HepG2 (cell line): ENCODE results near the gene AMOTL2. TPM values are rescaled to one million over a fixed set of nuclear protein-coding genes. Genes with fewer than 3 reads are reported as not detected.

ENCODE experiments used
- AGO2 ChIP-seq: fragments of 200-400 bp; formaldehyde crosslinking; optimal IDR thresholded peaks from 2 replicates; pipeline ENCODE3; 2017; ENCODE audit warnings: mild to moderate bottlenecking, low read depth, low read length, moderate library complexity
- ARNTL ChIP-seq: sonication (generic); formaldehyde crosslinking; IDR thresholded peaks from 2 replicates; pipeline ENCODE4 v1.4.0; 2020; ENCODE audit warnings: mild to moderate bottlenecking, missing genetic modification reagents
- BRCA1 ChIP-seq: sonication (generic); formaldehyde crosslinking; IDR thresholded peaks from 2 replicates; pipeline ENCODE4 v1.4.0; 2020; ENCODE audit warnings: missing genetic modification reagents
- DPF2 ChIP-seq: sonication (generic); formaldehyde crosslinking; IDR thresholded peaks from 2 replicates; pipeline ENCODE4 v1.4.0; 2020; ENCODE audit warnings: mild to moderate bottlenecking, low read depth, missing genetic modification reagents, borderline replicate concordance
- ETV6 ChIP-seq: sonication (generic); formaldehyde crosslinking; conservative IDR thresholded peaks from 2 replicates; pipeline ENCODE4 v1.4.0; 2020; ENCODE audit warnings: missing genetic modification reagents
- HDAC6 ChIP-seq: fragments of 200-600 bp; sonication (generic); IDR thresholded peaks from 2 replicates; pipeline ENCODE4 v1.7.0; 2017; ENCODE audit warnings: mild to moderate bottlenecking, antibody characterized with exemption, low read length, low read depth
- MAFK ChIP-seq, 2 experiments: IDR thresholded peaks in 1 of 2; conservative IDR thresholded peaks in 1 of 2; 2 replicates each; pipeline ENCODE4 v1.6.1; 2011; ENCODE audit warnings: improper control_type of control experiment in 2 of 2, low read length in 2 of 2
- MBNL3 ChIP-seq: fragments of 250-450 bp; sonication (Bioruptor Pico); conservative IDR thresholded peaks from 2 replicates; pipeline ENCODE4 v1.8.0; 2022; ENCODE audit warnings: mild to moderate bottlenecking, inconsistent platforms
- NCOR1 ChIP-seq: fragments of 200-600 bp; sonication (generic); IDR thresholded peaks from 2 replicates; pipeline ENCODE4 v1.7.0; 2017; ENCODE audit warnings: antibody characterized with exemption, low read length, borderline replicate concordance
- NR2C2 ChIP-seq: sonication (generic); formaldehyde crosslinking; IDR thresholded peaks from 2 replicates; pipeline ENCODE4 v1.4.0; 2020; ENCODE audit warnings: missing genetic modification reagents, mild to moderate bottlenecking, moderate library complexity, borderline replicate concordance
- PHF20 ChIP-seq: sonication (generic); formaldehyde crosslinking; IDR thresholded peaks from 2 replicates; pipeline ENCODE4 v1.5.0; 2020; ENCODE audit warnings: mild to moderate bottlenecking, missing genetic modification reagents
- SIX4 ChIP-seq: sonication (generic); formaldehyde crosslinking; IDR thresholded peaks from 2 replicates; pipeline ENCODE4 v1.4.0; 2020; ENCODE audit warnings: missing genetic modification reagents
- SMAD1 ChIP-seq: sonication (generic); formaldehyde crosslinking; IDR thresholded peaks from 2 replicates; pipeline ENCODE4 v1.4.0; 2020; ENCODE audit warnings: missing genetic modification reagents, low read depth, mild to moderate bottlenecking, borderline replicate concordance
- SP5 ChIP-seq: IDR thresholded peaks from 2 replicates; pipeline ENCODE4 v1.6.1; 2016; ENCODE audit warnings: low read depth, borderline replicate concordance
- ZBTB7B ChIP-seq: sonication (generic); formaldehyde crosslinking; IDR thresholded peaks from 2 replicates; pipeline ENCODE4 v1.4.0; 2020; ENCODE audit warnings: missing genetic modification reagents
- ZNF724P ChIP-seq: sonication (generic); formaldehyde crosslinking; IDR thresholded peaks from 2 replicates; pipeline ENCODE4 v1.8.0; 2022; ENCODE audit warnings: missing genetic modification reagents, borderline replicate concordance
- polyA plus RNA-seq, 8 experiments: library from polyadenylated mRNA; depleted of rRNA in 3 of 8; stranded (reverse) in 7 of 8; unstranded in 1 of 8; fragments of >200 nt; fragmentation: Illumina TruSeq in 4 of 8; extraction: Trizol in 4 of 8; gene quantifications; 2 replicates each; pipeline versions ENCODE4 v1.2.1 to v1.2.3, GENCODE V29; 2011 to 2016; ENCODE audit warnings: low read depth in 4 of 8, missing spikeins in 1 of 8, mixed read lengths in 1 of 8; ENCODE audit not compliant: insufficient read depth in 1 of 8
- total RNA-seq, 5 experiments: library from RNA; depleted of rRNA; stranded (reverse); fragments of >200 nt; fragmentation: Illumina TruSeq; extraction: Trizol; gene quantifications; 2 replicates each; pipeline ENCODE4 v1.2.3, GENCODE V29; 2016; ENCODE audit warnings: low read depth in 1 of 5
- TF ChIP-seq, protein P1 (sequence below): sonication (generic); formaldehyde crosslinking; IDR thresholded peaks from 2 replicates; pipeline ENCODE4 v1.8.1; 2023; ENCODE audit warnings: mild to moderate bottlenecking, moderate library complexity, missing genetic modification reagents
- TF ChIP-seq, protein P2 (sequence below): sonication (generic); formaldehyde crosslinking; conservative IDR thresholded peaks from 2 replicates; pipeline ENCODE4 v1.4.0; 2020; ENCODE audit warnings: mild to moderate bottlenecking, missing genetic modification reagents, moderate library complexity
- TF ChIP-seq, protein P3 (sequence below): sonication (generic); formaldehyde crosslinking; IDR thresholded peaks from 2 replicates; pipeline ENCODE4 v1.4.0; 2020; ENCODE audit warnings: missing genetic modification reagents, borderline replicate concordance

Gene AMOTL2
- total and polyA plus RNA-seq, 2 of the 13 experiments (the other 11 are each of a cell fraction or from before 2014, with no cell fraction given), result 17.3 to 18.5 TPM

DNA sequence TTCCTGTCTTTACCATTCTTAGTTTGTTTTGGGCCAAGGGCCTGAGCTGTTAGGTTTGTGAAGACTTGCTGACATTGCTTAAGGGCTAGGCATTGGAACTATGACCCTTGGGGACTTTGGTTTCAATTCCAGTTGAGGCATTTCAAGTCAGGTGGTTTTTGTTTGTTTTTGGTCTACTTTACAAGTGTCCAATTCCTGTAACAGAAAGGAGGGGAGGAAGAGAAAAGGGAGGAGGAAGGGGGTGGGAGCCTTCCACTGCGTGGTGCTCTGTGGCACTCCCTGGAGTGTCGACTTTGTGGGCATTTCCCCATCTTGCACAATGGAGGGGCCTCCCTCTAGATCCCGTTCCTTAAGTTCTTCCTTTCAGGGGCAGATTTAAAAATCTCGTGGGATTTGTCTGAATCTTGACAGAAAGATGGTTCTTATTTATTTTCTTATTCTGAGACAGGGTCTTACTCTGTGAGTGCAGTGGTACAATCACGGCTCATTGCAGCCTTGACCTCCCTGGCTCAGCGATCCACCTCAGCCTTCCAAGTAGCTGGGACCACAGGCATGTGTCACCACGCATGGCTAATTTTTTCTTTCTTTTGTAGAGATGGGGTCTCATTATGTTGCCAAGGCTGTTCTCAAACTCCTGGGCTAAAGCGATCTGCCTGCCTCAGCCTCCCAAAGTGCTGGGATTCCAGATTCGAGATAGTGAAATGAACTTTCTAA is 64.1 kb downstream of the AMOTL2 start (continued):
- TF ChIP-seq MAFK (conservative IDR thresholded peaks at IDR 0.05 in 1 of 2, IDR thresholded peaks at IDR 0.05 in 1 of 2; ENCODE audit: low read length in 2 of 2) (peak; percentile 75 to 77), ZNF724P (CRISPR knock-in tag) (no peak), AGO2 (no peak), NR2C2 (peak; percentile 45; the same call in 1 of the 2 replicates), MBNL3 (no peak), BRCA1 (no peak), ARNTL (0 out of 2 replicates have a peak, but pooled peaks have one; percentile 26), PHF20 (CRISPR knock-in tag) (no peak), ETV6 (CRISPR knock-in tag) (no peak), HDAC6 (no peak), SMAD1 (no peak), DPF2 (peak; percentile 51; the same call in 1 of the 2 replicates), SIX4 (CRISPR knock-in tag) (0 out of 2 replicates have a peak, but pooled peaks have one; percentile 18), ZBTB7B (CRISPR knock-in tag) (peak; percentile 47; the same call in 1 of the 2 replicates), SP5 (CRISPR knock-in tag) (0 out of 2 replicates have a peak, but pooled peaks have one; percentile 41), NCOR1 (peak; percentile 76)
- TF ChIP-seq, protein P1, sequence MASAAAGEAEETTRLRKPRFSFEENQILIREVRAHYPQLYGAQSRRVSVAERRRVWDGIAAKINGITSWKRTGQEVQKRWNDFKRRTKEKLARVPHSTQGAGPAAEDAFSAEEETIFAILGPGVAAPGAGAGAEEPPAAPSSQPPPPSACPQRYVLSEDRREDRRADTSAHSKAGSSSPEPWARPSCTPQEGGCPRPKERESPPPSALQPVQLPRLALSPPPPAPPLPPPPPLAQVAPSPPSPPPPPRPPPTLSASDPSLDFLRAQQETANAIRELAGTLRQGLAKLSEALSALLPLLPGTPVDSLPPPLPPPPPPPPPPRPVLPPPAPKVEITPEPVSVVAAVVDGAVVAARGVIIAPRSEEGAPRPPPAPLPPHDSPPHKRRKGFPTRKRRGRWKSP (CRISPR knock-in tag), result peak; percentile 51; the same call in 1 of the 2 replicates
- TF ChIP-seq, protein P2, sequence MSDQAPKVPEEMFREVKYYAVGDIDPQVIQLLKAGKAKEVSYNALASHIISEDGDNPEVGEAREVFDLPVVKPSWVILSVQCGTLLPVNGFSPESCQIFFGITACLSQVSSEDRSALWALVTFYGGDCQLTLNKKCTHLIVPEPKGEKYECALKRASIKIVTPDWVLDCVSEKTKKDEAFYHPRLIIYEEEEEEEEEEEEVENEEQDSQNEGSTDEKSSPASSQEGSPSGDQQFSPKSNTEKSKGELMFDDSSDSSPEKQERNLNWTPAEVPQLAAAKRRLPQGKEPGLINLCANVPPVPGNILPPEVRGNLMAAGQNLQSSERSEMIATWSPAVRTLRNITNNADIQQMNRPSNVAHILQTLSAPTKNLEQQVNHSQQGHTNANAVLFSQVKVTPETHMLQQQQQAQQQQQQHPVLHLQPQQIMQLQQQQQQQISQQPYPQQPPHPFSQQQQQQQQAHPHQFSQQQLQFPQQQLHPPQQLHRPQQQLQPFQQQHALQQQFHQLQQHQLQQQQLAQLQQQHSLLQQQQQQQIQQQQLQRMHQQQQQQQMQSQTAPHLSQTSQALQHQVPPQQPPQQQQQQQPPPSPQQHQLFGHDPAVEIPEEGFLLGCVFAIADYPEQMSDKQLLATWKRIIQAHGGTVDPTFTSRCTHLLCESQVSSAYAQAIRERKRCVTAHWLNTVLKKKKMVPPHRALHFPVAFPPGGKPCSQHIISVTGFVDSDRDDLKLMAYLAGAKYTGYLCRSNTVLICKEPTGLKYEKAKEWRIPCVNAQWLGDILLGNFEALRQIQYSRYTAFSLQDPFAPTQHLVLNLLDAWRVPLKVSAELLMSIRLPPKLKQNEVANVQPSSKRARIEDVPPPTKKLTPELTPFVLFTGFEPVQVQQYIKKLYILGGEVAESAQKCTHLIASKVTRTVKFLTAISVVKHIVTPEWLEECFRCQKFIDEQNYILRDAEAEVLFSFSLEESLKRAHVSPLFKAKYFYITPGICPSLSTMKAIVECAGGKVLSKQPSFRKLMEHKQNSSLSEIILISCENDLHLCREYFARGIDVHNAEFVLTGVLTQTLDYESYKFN (CRISPR knock-in tag), result peak; percentile 85
- TF ChIP-seq, protein P3, sequence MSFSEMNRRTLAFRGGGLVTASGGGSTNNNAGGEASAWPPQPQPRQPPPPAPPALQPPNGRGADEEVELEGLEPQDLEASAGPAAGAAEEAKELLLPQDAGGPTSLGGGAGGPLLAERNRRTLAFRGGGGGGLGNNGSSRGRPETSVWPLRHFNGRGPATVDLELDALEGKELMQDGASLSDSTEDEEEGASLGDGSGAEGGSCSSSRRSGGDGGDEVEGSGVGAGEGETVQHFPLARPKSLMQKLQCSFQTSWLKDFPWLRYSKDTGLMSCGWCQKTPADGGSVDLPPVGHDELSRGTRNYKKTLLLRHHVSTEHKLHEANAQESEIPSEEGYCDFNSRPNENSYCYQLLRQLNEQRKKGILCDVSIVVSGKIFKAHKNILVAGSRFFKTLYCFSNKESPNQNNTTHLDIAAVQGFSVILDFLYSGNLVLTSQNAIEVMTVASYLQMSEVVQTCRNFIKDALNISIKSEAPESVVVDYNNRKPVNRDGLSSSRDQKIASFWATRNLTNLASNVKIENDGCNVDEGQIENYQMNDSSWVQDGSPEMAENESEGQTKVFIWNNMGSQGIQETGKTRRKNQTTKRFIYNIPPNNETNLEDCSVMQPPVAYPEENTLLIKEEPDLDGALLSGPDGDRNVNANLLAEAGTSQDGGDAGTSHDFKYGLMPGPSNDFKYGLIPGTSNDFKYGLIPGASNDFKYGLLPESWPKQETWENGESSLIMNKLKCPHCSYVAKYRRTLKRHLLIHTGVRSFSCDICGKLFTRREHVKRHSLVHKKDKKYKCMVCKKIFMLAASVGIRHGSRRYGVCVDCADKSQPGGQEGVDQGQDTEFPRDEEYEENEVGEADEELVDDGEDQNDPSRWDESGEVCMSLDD, result 0 out of 2 replicates have a peak, but pooled peaks have one; percentile 26
